Stimulated activated naive CD8-positive, alpha-beta T cell treated with anti-CD3 and anti-CD28 coated beads, Interleukin-15, amount 100 ng/mL, for 72 hours (primary cell): ENCODE results near the gene CCDC171.
A peak's percentile ranks its signal among the peaks of the same experiment; 100 is the strongest.
"Not testable (repeated sequence)": the region's sequence is repeated elsewhere in the genome, so short reads cannot be mapped to it uniquely, and the experiment has no call there.

Experiments
- ATAC-seq: fragments of 150-1000 bp; cut with Tn5 transposase; 2 replicates; pipeline ENCODE4 v1.10.0; 2021; ENCODE audit warnings: mild to moderate bottlenecking, moderate library complexity
- DNase-seq, 2 donors: peaks; one replicate each; pipeline ENCODE4 v3.0.0; 2021 to 2022
- H3K27ac Mint-ChIP-seq, 2 donors: one replicate each; pipeline ENCODE4 v1.8.0; 2022; ENCODE audit warnings: mild to moderate bottlenecking in 2 of 2, mixed read lengths in 2 of 2, moderate library complexity in 2 of 2
- H3K27me3 Mint-ChIP-seq: one replicate; pipeline ENCODE4 v1.8.0; 2022; ENCODE audit warnings: mixed read lengths
- H3K4me1 Mint-ChIP-seq: one replicate; pipeline ENCODE4 v1.8.0; 2022; ENCODE audit warnings: mild to moderate bottlenecking, mixed read lengths
- H3K4me3 Mint-ChIP-seq, 2 donors: one replicate each; pipeline ENCODE4 v1.8.0; 2022; ENCODE audit warnings: mild to moderate bottlenecking in 2 of 2, mixed read lengths in 2 of 2, moderate library complexity in 1 of 2
- H3K9me3 Mint-ChIP-seq, 2 donors: one replicate each; pipeline ENCODE4 v1.8.0; 2022; ENCODE audit warnings: mixed read lengths in 2 of 2

Gene CCDC171

GRCh38 chr9:15612962-15613361 lies 60.1 kb downstream of the CCDC171 start:
- Mint-ChIP-seq H3K9me3 (no peaks in the 10 kb centered on the region), H3K27me3 (no peaks in the 10 kb centered on the region), H3K27ac (no peak overlapping the region), H3K4me3 (no peak overlapping the region), H3K4me1 (no peaks in the 10 kb centered on the region)
- DNase-seq (no peak), ATAC-seq (no peak)

GRCh38 chr9:15617782-15618181 lies 64.9 kb downstream of the CCDC171 start:
- no peak for ATAC-seq
- H3K4me1 Mint-ChIP-seq, result no peaks in the 10 kb centered on the region
- H3K27ac Mint-ChIP-seq, result no peak overlapping the region
- H3K4me3 Mint-ChIP-seq, result no peak overlapping the region
- no peaks in the 10 kb centered on the region for H3K9me3 Mint-ChIP-seq
- no peak for DNase-seq
- H3K27me3 Mint-ChIP-seq, result no peaks in the 10 kb centered on the region

- H3K9me3 Mint-ChIP-seq, result no peaks in the 10 kb centered on the region
- no peaks in the 10 kb centered on the region for H3K27me3 Mint-ChIP-seq
- no peak overlapping the region for H3K27ac Mint-ChIP-seq
- H3K4me3 Mint-ChIP-seq, result no peak overlapping the region
- DNase-seq, result no peak
- ATAC-seq, result no peak
- no peaks in the 10 kb centered on the region for H3K4me1 Mint-ChIP-seq
Observed at GRCh38 chr9:15618540-15619331, 65.9 kb downstream of the CCDC171 start.

- Mint-ChIP-seq H3K27ac (no peak overlapping the region), H3K4me1 (no peaks in the 10 kb centered on the region), H3K27me3 (no peaks in the 10 kb centered on the region), H3K9me3 (peaks cover 0 to 1% of the 10 kb centered on the region in 2 donors), H3K4me3 (no peak overlapping the region)
- no peak for DNase-seq
- ATAC-seq, result no peak
Observed at GRCh38 chr9:15622318-15622971, 69.6 kb downstream of the CCDC171 start.

- Mint-ChIP-seq H3K4me3 (no peak overlapping the region), H3K4me1 (no peaks in the 10 kb centered on the region), H3K27me3 (no peaks in the 10 kb centered on the region), H3K27ac (no peak overlapping the region), H3K9me3 (no peaks in the 10 kb centered on the region)
- ATAC-seq (no peak), DNase-seq (no peak)
Observed at GRCh38 chr9:15635752-15636151, 82.9 kb downstream of the CCDC171 start.

- DNase-seq, result no peak
- ATAC-seq, result no peak
- Mint-ChIP-seq H3K4me3 (no peak overlapping the region), H3K9me3 (peaks cover 0 to under 1% of the 10 kb centered on the region in 2 donors), H3K27me3 (no peaks in the 10 kb centered on the region), H3K4me1 (no peaks in the 10 kb centered on the region), H3K27ac (no peak overlapping the region)
Observed at GRCh38 chr9:15640121-15640520, 87.3 kb downstream of the CCDC171 start.

- no peak overlapping the region for H3K27ac Mint-ChIP-seq
Observed at GRCh38 chr9:15641291-15641690, 88.4 kb downstream of the CCDC171 start.

GRCh38 chr9:15642369-15642962 lies 89.6 kb downstream of the CCDC171 start:
- Mint-ChIP-seq H3K27me3 (no peaks in the 10 kb centered on the region), H3K4me3 (no peak overlapping the region), H3K27ac (no peak overlapping the region), H3K4me1 (no peaks in the 10 kb centered on the region), H3K9me3 (peaks cover 5 to 7% of the 10 kb centered on the region in 2 donors)
- DNase-seq, result no peak
- no peak for ATAC-seq

More at GRCh38 chr9:15641291-15641690, 88.4 kb downstream of the CCDC171 start:
- DNase-seq (no peak), ATAC-seq (no peak)
- H3K27me3 Mint-ChIP-seq, result no peaks in the 10 kb centered on the region
- no peak overlapping the region for H3K4me3 Mint-ChIP-seq
- H3K4me1 Mint-ChIP-seq, result no peaks in the 10 kb centered on the region
- peaks cover 0 to 7% of the 10 kb centered on the region in 2 donors for H3K9me3 Mint-ChIP-seq

- Mint-ChIP-seq H3K27ac (no peak overlapping the region), H3K27me3 (no peaks in the 10 kb centered on the region), H3K4me1 (no peaks in the 10 kb centered on the region), H3K4me3 (no peak overlapping the region), H3K9me3 (peaks cover 0 to 8% of the 10 kb centered on the region in 2 donors)
- ATAC-seq, result no peak
- DNase-seq, result no peak
Observed at GRCh38 chr9:15670246-15670645, 117.4 kb downstream of the CCDC171 start.

GRCh38 chr9:15670894-15671293 lies 118.1 kb downstream of the CCDC171 start:
- Mint-ChIP-seq H3K27me3 (no peaks in the 10 kb centered on the region), H3K27ac (no peak overlapping the region), H3K9me3 (peaks cover 3 to 15% of the 10 kb centered on the region in 2 donors), H3K4me3 (no peak overlapping the region), H3K4me1 (no peaks in the 10 kb centered on the region)
- no peak for DNase-seq
- no peak for ATAC-seq

- Mint-ChIP-seq H3K4me1 (no peaks in the 10 kb centered on the region), H3K27me3 (no peaks in the 10 kb centered on the region), H3K27ac (peak overlapping the region in 1 of 2 donors; percentile 22), H3K9me3 (peaks cover 0 to 6% of the 10 kb centered on the region in 2 donors), H3K4me3 (no peak overlapping the region)
- ATAC-seq, result no peak
- DNase-seq, result no peak
Observed at GRCh38 chr9:15693701-15694100, 140.9 kb downstream of the CCDC171 start.

- DNase-seq (no peak), ATAC-seq (no peak)
- H3K27me3 Mint-ChIP-seq, result no peaks in the 10 kb centered on the region
- H3K9me3 Mint-ChIP-seq, result peaks cover 0 to 8% of the 10 kb centered on the region in 2 donors
- H3K27ac Mint-ChIP-seq, result no peak overlapping the region
- H3K4me3 Mint-ChIP-seq, result no peak overlapping the region
- H3K4me1 Mint-ChIP-seq, result no peaks in the 10 kb centered on the region
Observed at GRCh38 chr9:15696979-15697378, 144.1 kb downstream of the CCDC171 start.

GRCh38 chr9:15697446-15697851 lies 144.6 kb downstream of the CCDC171 start:
- Mint-ChIP-seq H3K9me3 (peaks cover 0 to 8% of the 10 kb centered on the region in 2 donors), H3K4me3 (no peak overlapping the region), H3K27ac (no peak overlapping the region), H3K4me1 (no peaks in the 10 kb centered on the region), H3K27me3 (no peaks in the 10 kb centered on the region)
- no peak for ATAC-seq
- no peak for DNase-seq

GRCh38 chr9:15699876-15700559 lies 147.2 kb downstream of the CCDC171 start:
- H3K9me3 Mint-ChIP-seq, H3K4me1 Mint-ChIP-seq, ATAC-seq, DNase-seq, H3K27ac Mint-ChIP-seq, H3K27me3 Mint-ChIP-seq, H3K4me3 Mint-ChIP-seq: not testable (repeated sequence)

GRCh38 chr9:15707000-15707399 lies 154.2 kb downstream of the CCDC171 start:
- H3K4me1 Mint-ChIP-seq, result no peaks in the 10 kb centered on the region
- no peak for ATAC-seq
- no peak overlapping the region for H3K27ac Mint-ChIP-seq

GRCh38 chr9:15711531-15711930 lies 158.7 kb downstream of the CCDC171 start:
- ATAC-seq (no peak), DNase-seq (no peak)
- no peak overlapping the region for H3K27ac Mint-ChIP-seq
- H3K27me3 Mint-ChIP-seq, result no peaks in the 10 kb centered on the region
- no peak overlapping the region for H3K4me3 Mint-ChIP-seq
- no peaks in the 10 kb centered on the region for H3K4me1 Mint-ChIP-seq
- H3K9me3 Mint-ChIP-seq, result no peaks in the 10 kb centered on the region

More at GRCh38 chr9:15707000-15707399, 154.2 kb downstream of the CCDC171 start:
- Mint-ChIP-seq H3K27me3 (no peaks in the 10 kb centered on the region), H3K9me3 (no peaks in the 10 kb centered on the region), H3K4me3 (no peak overlapping the region)
- DNase-seq, result no peak
